ENCODE results near the gene SHROOM3. TPM values are rescaled to one million over a fixed set of nuclear protein-coding genes. Genes with fewer than 3 reads are reported as not detected.
"Not testable (repeated sequence)": the region's sequence is repeated elsewhere in the genome, so short reads cannot be mapped to it uniquely, and the experiment has no call there.

Gene SHROOM3
- total RNA-seq, 2 donors from 2014 or later, result not detected

- Mint-ChIP-seq H3K9me3 (no peaks in the 10 kb centered on the region), H3K4me3 (no peak overlapping the region), H3K27ac (no peak overlapping the region), H3K4me1 (ENCODE audit: low read depth in 2 of 2) (no peaks in the 10 kb centered on the region), H3K36me3 (no peaks in the 10 kb centered on the region), H3K27me3 (peaks cover 5 to 20% of the 10 kb centered on the region in 2 donors)
- ATAC-seq (no peak), DNase-seq (ENCODE audit: low spot score) (no peak)
Measured at GRCh38 chr4:76704133-76704881, 269.3 kb downstream of the SHROOM3 start.

- DNase-seq (ENCODE audit: low spot score) (no peak), ATAC-seq (no peak)
- no peak overlapping the region for H3K27ac Mint-ChIP-seq
- no peaks in the 10 kb centered on the region for H3K36me3 Mint-ChIP-seq
- H3K9me3 Mint-ChIP-seq, result no peaks in the 10 kb centered on the region
- peaks cover 5 to 25% of the 10 kb centered on the region in 2 donors for H3K27me3 Mint-ChIP-seq
- no peak overlapping the region for H3K4me3 Mint-ChIP-seq
- H3K4me1 Mint-ChIP-seq (ENCODE audit: low read depth in 2 of 2), result no peaks in the 10 kb centered on the region
Measured at GRCh38 chr4:76705472-76705871, 270.4 kb downstream of the SHROOM3 start.

GRCh38 chr4:76706581-76706980 lies 271.6 kb downstream of the SHROOM3 start:
- Mint-ChIP-seq H3K36me3 (no peaks in the 10 kb centered on the region), H3K4me1 (ENCODE audit: low read depth in 2 of 2) (no peaks in the 10 kb centered on the region), H3K9me3 (no peaks in the 10 kb centered on the region), H3K4me3 (no peak overlapping the region), H3K27ac (no peak overlapping the region), H3K27me3 (peaks cover 7 to 25% of the 10 kb centered on the region in 2 donors)
- ATAC-seq (no peak), DNase-seq (ENCODE audit: low spot score) (no peak)

- Mint-ChIP-seq H3K4me3 (no peak overlapping the region), H3K4me1 (ENCODE audit: low read depth in 2 of 2) (no peaks in the 10 kb centered on the region), H3K9me3 (no peaks in the 10 kb centered on the region), H3K36me3 (no peaks in the 10 kb centered on the region), H3K27ac (no peak overlapping the region), H3K27me3 (peaks cover 10 to 25% of the 10 kb centered on the region in 2 donors)
- DNase-seq (ENCODE audit: low spot score) (no peak), ATAC-seq (no peak)
Measured at GRCh38 chr4:76708971-76709771, 274.1 kb downstream of the SHROOM3 start.

GRCh38 chr4:76709772-76710090 lies 274.7 kb downstream of the SHROOM3 start:
- H3K9me3 Mint-ChIP-seq, result no peaks in the 10 kb centered on the region
- DNase-seq (ENCODE audit: low spot score), result no peak
- no peak overlapping the region for H3K27ac Mint-ChIP-seq

GRCh38 chr4:76712564-76712963 lies 277.5 kb downstream of the SHROOM3 start:
- ATAC-seq (no peak), DNase-seq (ENCODE audit: low spot score) (no peak)
- peaks cover 10 to 34% of the 10 kb centered on the region in 2 donors for H3K27me3 Mint-ChIP-seq
- no peaks in the 10 kb centered on the region for H3K36me3 Mint-ChIP-seq
- no peak overlapping the region for H3K27ac Mint-ChIP-seq
- H3K9me3 Mint-ChIP-seq, result no peaks in the 10 kb centered on the region
- no peak overlapping the region for H3K4me3 Mint-ChIP-seq
- no peaks in the 10 kb centered on the region for H3K4me1 Mint-ChIP-seq (ENCODE audit: low read depth in 2 of 2)

More at GRCh38 chr4:76709772-76710090, 274.7 kb downstream of the SHROOM3 start:
- no peak overlapping the region for H3K4me3 Mint-ChIP-seq
- no peak for ATAC-seq
- no peaks in the 10 kb centered on the region for H3K36me3 Mint-ChIP-seq
- peaks cover 7 to 25% of the 10 kb centered on the region in 2 donors for H3K27me3 Mint-ChIP-seq
- H3K4me1 Mint-ChIP-seq (ENCODE audit: low read depth in 2 of 2), result no peaks in the 10 kb centered on the region

- no peak overlapping the region for H3K27ac Mint-ChIP-seq
- H3K9me3 Mint-ChIP-seq, result no peaks in the 10 kb centered on the region
- ATAC-seq, result no peak
- H3K27me3 Mint-ChIP-seq, result peaks cover 10 to 37% of the 10 kb centered on the region in 2 donors
- no peak overlapping the region for H3K4me3 Mint-ChIP-seq
- no peaks in the 10 kb centered on the region for H3K36me3 Mint-ChIP-seq
- H3K4me1 Mint-ChIP-seq (ENCODE audit: low read depth in 2 of 2), result no peaks in the 10 kb centered on the region
- no peak for DNase-seq (ENCODE audit: low spot score)
Measured at GRCh38 chr4:76714226-76714625, 279.2 kb downstream of the SHROOM3 start.

- Mint-ChIP-seq H3K36me3 (no peaks in the 10 kb centered on the region), H3K9me3 (no peaks in the 10 kb centered on the region), H3K4me3 (no peak overlapping the region), H3K4me1 (ENCODE audit: low read depth in 2 of 2) (no peaks in the 10 kb centered on the region), H3K27ac (no peak overlapping the region), H3K27me3 (peaks cover 10 to 38% of the 10 kb centered on the region in 2 donors)
- no peak for ATAC-seq
- no peak for DNase-seq (ENCODE audit: low spot score)
Measured at GRCh38 chr4:76716020-76716419, 281.0 kb downstream of the SHROOM3 start.

GRCh38 chr4:76716658-76717057 lies 281.6 kb downstream of the SHROOM3 start:
- ATAC-seq, result no peak
- H3K27me3 Mint-ChIP-seq, result peaks cover 8 to 44% of the 10 kb centered on the region in 2 donors

GRCh38 chr4:76717431-76717830 lies 282.4 kb downstream of the SHROOM3 start:
- no peak overlapping the region for H3K4me3 Mint-ChIP-seq
- no peak for ATAC-seq
- no peak for DNase-seq (ENCODE audit: low spot score)
- H3K9me3 Mint-ChIP-seq, result no peaks in the 10 kb centered on the region
- no peak overlapping the region for H3K27ac Mint-ChIP-seq
- no peaks in the 10 kb centered on the region for H3K4me1 Mint-ChIP-seq (ENCODE audit: low read depth in 2 of 2)
- no peaks in the 10 kb centered on the region for H3K36me3 Mint-ChIP-seq
- peaks cover 4 to 50% of the 10 kb centered on the region in 2 donors for H3K27me3 Mint-ChIP-seq

More at GRCh38 chr4:76716658-76717057, 281.6 kb downstream of the SHROOM3 start:
- Mint-ChIP-seq H3K9me3 (no peaks in the 10 kb centered on the region), H3K4me1 (ENCODE audit: low read depth in 2 of 2) (no peaks in the 10 kb centered on the region), H3K4me3 (no peak overlapping the region), H3K27ac (no peak overlapping the region), H3K36me3 (no peaks in the 10 kb centered on the region)
- no peak for DNase-seq (ENCODE audit: low spot score)

GRCh38 chr4:76718021-76718420 lies 283.0 kb downstream of the SHROOM3 start:
- DNase-seq (ENCODE audit: low spot score), result no peak
- no peak for ATAC-seq
- Mint-ChIP-seq H3K36me3 (no peaks in the 10 kb centered on the region), H3K4me1 (ENCODE audit: low read depth in 2 of 2) (no peaks in the 10 kb centered on the region), H3K27ac (no peak overlapping the region), H3K9me3 (no peaks in the 10 kb centered on the region), H3K27me3 (peaks cover 4 to 51% of the 10 kb centered on the region in 2 donors), H3K4me3 (no peak overlapping the region)

- no peaks in the 10 kb centered on the region for H3K4me1 Mint-ChIP-seq (ENCODE audit: low read depth in 2 of 2)
- H3K4me3 Mint-ChIP-seq, result no peak overlapping the region
- DNase-seq (ENCODE audit: low spot score), result no peak
- no peaks in the 10 kb centered on the region for H3K36me3 Mint-ChIP-seq
- no peaks in the 10 kb centered on the region for H3K9me3 Mint-ChIP-seq
- no peak for ATAC-seq
- no peak overlapping the region for H3K27ac Mint-ChIP-seq
- H3K27me3 Mint-ChIP-seq, result peaks cover 4 to 50% of the 10 kb centered on the region in 2 donors
Measured at GRCh38 chr4:76718831-76719230, 283.8 kb downstream of the SHROOM3 start.

GRCh38 chr4:76720121-76720520 lies 285.1 kb downstream of the SHROOM3 start:
- no peak for ATAC-seq
- no peak for DNase-seq (ENCODE audit: low spot score)
- Mint-ChIP-seq H3K27me3 (peaks cover 4 to 51% of the 10 kb centered on the region in 2 donors), H3K4me3 (no peak overlapping the region), H3K36me3 (no peaks in the 10 kb centered on the region), H3K4me1 (ENCODE audit: low read depth in 2 of 2) (no peaks in the 10 kb centered on the region), H3K9me3 (no peaks in the 10 kb centered on the region), H3K27ac (no peak overlapping the region)

- H3K36me3 Mint-ChIP-seq; H3K9me3 Mint-ChIP-seq; ATAC-seq; H3K4me1 Mint-ChIP-seq (ENCODE audit: low read depth in 2 of 2); H3K4me3 Mint-ChIP-seq; DNase-seq (ENCODE audit: low spot score); H3K27ac Mint-ChIP-seq: not testable (repeated sequence)
- peaks cover 11 to 51% of the 10 kb centered on the region in 2 donors for H3K27me3 Mint-ChIP-seq
Measured at GRCh38 chr4:76722146-76722545, 287.1 kb downstream of the SHROOM3 start.
